WTC11 (cell line): ENCODE measurements around the gene FLOT2.

Experiments
- ELF4 ChIP-seq: sonication (generic); formaldehyde crosslinking; IDR thresholded peaks from 2 replicates; pipeline ENCODE4 v1.8.1; 2022; ENCODE audit warnings: low read depth, mild to moderate bottlenecking, moderate library complexity, missing genetic modification reagents
- ESRRA ChIP-seq: sonication (generic); formaldehyde crosslinking; IDR thresholded peaks from 2 replicates; pipeline ENCODE4 v1.8.1; 2022; ENCODE audit warnings: mild to moderate bottlenecking, missing genetic modification reagents, borderline replicate concordance
- TEAD4 ChIP-seq: sonication (generic); formaldehyde crosslinking; IDR thresholded peaks from 2 replicates; pipeline ENCODE4 v1.8.0; 2022; ENCODE audit warnings: mild to moderate bottlenecking, missing genetic modification reagents
- ZNF423 ChIP-seq: fragments of 250-450 bp; sonication (Bioruptor Pico); IDR thresholded peaks from 2 replicates; pipeline ENCODE4 v2.1.2; 2022; ENCODE audit warnings: mild to moderate bottlenecking, moderate library complexity
- TF ChIP-seq, protein P1 (sequence below): fragments of 200-600 bp; IDR thresholded peaks from 2 replicates; pipeline ENCODE4 v1.8.0; 2022; ENCODE audit warnings: antibody characterized with exemption
- TF ChIP-seq, protein P2 (sequence below): sonication (generic); formaldehyde crosslinking; IDR thresholded peaks from 2 replicates; pipeline ENCODE4 v1.8.0; 2023; ENCODE audit warnings: missing genetic modification reagents, mild to moderate bottlenecking, borderline replicate concordance
- TF ChIP-seq, protein P3 (sequence below): sonication (generic); formaldehyde crosslinking; IDR thresholded peaks from 2 replicates; pipeline ENCODE4 v1.8.1; 2023; ENCODE audit warnings: mild to moderate bottlenecking, missing genetic modification reagents, borderline replicate concordance

DNA sequence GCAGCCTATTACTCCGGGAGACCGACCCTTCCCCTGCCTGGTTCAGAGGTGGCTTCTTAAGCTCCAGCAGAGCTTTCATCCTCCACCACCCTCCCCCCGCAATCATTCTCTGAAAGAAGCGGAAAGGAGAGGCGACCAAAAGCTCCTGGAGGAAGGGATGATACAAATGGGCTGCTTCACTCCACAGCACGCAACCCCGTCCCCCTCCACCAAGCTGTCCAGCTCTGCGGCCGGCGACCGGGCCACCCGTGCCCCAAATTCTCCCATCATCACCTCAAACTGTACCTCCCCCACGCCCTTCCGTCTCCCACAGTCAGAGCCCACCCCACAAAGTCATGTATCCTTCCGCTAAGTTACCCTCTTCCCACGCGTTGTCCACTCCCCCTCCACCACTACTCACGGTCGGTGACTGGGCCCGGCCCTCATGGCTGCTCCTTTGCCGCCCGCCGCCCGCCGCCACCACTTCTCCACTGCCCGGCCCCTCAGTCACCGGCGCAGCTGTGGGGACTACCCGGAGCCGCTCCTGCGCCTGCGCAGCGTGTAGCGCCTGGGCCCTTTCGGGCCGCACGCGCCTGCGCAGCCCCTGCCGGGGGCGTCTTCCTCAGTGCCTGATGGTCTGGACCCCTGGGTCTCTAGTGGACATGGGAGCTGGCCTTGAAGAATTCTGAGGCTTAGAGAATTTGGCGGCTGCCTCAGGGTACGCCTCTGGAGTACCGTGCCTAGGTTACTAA lies 55.1 kb downstream of the FLOT2 start, which contains the start of gene FAM222B:
- no peak for TF ChIP-seq ELF4
- TF ChIP-seq, protein P1, sequence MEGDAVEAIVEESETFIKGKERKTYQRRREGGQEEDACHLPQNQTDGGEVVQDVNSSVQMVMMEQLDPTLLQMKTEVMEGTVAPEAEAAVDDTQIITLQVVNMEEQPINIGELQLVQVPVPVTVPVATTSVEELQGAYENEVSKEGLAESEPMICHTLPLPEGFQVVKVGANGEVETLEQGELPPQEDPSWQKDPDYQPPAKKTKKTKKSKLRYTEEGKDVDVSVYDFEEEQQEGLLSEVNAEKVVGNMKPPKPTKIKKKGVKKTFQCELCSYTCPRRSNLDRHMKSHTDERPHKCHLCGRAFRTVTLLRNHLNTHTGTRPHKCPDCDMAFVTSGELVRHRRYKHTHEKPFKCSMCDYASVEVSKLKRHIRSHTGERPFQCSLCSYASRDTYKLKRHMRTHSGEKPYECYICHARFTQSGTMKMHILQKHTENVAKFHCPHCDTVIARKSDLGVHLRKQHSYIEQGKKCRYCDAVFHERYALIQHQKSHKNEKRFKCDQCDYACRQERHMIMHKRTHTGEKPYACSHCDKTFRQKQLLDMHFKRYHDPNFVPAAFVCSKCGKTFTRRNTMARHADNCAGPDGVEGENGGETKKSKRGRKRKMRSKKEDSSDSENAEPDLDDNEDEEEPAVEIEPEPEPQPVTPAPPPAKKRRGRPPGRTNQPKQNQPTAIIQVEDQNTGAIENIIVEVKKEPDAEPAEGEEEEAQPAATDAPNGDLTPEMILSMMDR, result no peak
- no peak for TF ChIP-seq TEAD4 (CRISPR knock-in tag)
- TF ChIP-seq ZNF423 (CRISPR knock-in tag), result no peak
- no peak for TF ChIP-seq ESRRA
- TF ChIP-seq, protein P2, sequence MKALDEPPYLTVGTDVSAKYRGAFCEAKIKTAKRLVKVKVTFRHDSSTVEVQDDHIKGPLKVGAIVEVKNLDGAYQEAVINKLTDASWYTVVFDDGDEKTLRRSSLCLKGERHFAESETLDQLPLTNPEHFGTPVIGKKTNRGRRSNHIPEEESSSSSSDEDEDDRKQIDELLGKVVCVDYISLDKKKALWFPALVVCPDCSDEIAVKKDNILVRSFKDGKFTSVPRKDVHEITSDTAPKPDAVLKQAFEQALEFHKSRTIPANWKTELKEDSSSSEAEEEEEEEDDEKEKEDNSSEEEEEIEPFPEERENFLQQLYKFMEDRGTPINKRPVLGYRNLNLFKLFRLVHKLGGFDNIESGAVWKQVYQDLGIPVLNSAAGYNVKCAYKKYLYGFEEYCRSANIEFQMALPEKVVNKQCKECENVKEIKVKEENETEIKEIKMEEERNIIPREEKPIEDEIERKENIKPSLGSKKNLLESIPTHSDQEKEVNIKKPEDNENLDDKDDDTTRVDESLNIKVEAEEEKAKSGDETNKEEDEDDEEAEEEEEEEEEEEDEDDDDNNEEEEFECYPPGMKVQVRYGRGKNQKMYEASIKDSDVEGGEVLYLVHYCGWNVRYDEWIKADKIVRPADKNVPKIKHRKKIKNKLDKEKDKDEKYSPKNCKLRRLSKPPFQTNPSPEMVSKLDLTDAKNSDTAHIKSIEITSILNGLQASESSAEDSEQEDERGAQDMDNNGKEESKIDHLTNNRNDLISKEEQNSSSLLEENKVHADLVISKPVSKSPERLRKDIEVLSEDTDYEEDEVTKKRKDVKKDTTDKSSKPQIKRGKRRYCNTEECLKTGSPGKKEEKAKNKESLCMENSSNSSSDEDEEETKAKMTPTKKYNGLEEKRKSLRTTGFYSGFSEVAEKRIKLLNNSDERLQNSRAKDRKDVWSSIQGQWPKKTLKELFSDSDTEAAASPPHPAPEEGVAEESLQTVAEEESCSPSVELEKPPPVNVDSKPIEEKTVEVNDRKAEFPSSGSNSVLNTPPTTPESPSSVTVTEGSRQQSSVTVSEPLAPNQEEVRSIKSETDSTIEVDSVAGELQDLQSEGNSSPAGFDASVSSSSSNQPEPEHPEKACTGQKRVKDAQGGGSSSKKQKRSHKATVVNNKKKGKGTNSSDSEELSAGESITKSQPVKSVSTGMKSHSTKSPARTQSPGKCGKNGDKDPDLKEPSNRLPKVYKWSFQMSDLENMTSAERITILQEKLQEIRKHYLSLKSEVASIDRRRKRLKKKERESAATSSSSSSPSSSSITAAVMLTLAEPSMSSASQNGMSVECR (CRISPR knock-in tag), result peak; percentile 20; the same call in 1 of the 2 replicates
- TF ChIP-seq, protein P3, sequence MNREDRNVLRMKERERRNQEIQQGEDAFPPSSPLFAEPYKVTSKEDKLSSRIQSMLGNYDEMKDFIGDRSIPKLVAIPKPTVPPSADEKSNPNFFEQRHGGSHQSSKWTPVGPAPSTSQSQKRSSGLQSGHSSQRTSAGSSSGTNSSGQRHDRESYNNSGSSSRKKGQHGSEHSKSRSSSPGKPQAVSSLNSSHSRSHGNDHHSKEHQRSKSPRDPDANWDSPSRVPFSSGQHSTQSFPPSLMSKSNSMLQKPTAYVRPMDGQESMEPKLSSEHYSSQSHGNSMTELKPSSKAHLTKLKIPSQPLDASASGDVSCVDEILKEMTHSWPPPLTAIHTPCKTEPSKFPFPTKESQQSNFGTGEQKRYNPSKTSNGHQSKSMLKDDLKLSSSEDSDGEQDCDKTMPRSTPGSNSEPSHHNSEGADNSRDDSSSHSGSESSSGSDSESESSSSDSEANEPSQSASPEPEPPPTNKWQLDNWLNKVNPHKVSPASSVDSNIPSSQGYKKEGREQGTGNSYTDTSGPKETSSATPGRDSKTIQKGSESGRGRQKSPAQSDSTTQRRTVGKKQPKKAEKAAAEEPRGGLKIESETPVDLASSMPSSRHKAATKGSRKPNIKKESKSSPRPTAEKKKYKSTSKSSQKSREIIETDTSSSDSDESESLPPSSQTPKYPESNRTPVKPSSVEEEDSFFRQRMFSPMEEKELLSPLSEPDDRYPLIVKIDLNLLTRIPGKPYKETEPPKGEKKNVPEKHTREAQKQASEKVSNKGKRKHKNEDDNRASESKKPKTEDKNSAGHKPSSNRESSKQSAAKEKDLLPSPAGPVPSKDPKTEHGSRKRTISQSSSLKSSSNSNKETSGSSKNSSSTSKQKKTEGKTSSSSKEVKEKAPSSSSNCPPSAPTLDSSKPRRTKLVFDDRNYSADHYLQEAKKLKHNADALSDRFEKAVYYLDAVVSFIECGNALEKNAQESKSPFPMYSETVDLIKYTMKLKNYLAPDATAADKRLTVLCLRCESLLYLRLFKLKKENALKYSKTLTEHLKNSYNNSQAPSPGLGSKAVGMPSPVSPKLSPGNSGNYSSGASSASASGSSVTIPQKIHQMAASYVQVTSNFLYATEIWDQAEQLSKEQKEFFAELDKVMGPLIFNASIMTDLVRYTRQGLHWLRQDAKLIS (CRISPR knock-in tag), result no peak
